Testis (tissue), 2 donors: ENCODE measurements around the gene CELF4.

ENCODE experiments used
- POLR2A ChIP-seq: fragments of 450-650 bp; IDR thresholded peaks from one replicate; pipeline ENCODE4 v1.6.1; 2017; ENCODE audit warnings: antibody characterized with exemption, mild to moderate bottlenecking, moderate library complexity
- TF ChIP-seq, protein P1 (sequence below), 3 experiments: fragments of 450-650 bp in 2 of 3; fragments of 200-600 bp in 1 of 3; sonication (generic) in 1 of 3; IDR thresholded peaks; one replicate each; pipeline ENCODE4 v1.5.1; 2016 to 2019; ENCODE audit warnings: antibody characterized with exemption in 3 of 3, mild to moderate bottlenecking in 2 of 3, moderate library complexity in 1 of 3

GRCh38 chr18:37346048-37346447 lies 219.6 kb downstream of the CELF4 start:
- no peak for TF ChIP-seq POLR2A
- TF ChIP-seq, protein P1, sequence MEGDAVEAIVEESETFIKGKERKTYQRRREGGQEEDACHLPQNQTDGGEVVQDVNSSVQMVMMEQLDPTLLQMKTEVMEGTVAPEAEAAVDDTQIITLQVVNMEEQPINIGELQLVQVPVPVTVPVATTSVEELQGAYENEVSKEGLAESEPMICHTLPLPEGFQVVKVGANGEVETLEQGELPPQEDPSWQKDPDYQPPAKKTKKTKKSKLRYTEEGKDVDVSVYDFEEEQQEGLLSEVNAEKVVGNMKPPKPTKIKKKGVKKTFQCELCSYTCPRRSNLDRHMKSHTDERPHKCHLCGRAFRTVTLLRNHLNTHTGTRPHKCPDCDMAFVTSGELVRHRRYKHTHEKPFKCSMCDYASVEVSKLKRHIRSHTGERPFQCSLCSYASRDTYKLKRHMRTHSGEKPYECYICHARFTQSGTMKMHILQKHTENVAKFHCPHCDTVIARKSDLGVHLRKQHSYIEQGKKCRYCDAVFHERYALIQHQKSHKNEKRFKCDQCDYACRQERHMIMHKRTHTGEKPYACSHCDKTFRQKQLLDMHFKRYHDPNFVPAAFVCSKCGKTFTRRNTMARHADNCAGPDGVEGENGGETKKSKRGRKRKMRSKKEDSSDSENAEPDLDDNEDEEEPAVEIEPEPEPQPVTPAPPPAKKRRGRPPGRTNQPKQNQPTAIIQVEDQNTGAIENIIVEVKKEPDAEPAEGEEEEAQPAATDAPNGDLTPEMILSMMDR (IDR thresholded peaks at IDR 0.05): no peak
